GM21515 (cell line): ENCODE data around the gene MLH3.

Source experiments
- ATAC-seq: cut with Tn5 transposase; IDR thresholded peaks from one replicate; pipeline ENCODE4 v1.9.1; 2021; ENCODE audit not compliant: unreplicated experiment

Gene MLH3

DNA sequence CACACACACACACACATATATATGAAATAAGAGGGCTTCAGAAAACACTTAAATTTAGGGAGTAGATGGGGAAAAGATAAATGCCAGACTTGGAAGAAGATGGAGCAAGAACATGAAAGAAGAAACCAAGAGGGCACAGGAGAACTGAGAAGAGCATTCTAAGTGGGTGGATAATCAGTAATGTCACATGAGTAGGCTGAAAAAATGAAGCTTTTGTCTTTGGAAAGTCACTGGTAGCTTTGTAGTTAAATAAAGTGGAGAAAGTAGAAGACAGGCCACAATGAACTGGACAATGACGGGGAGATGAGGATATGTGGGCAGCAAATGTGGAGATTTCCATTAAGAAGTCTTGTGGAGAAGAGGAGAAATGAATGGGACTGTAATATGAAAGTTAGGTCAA is 15.9 kb upstream of the MLH3 start:
- no peak for ATAC-seq

DNA sequence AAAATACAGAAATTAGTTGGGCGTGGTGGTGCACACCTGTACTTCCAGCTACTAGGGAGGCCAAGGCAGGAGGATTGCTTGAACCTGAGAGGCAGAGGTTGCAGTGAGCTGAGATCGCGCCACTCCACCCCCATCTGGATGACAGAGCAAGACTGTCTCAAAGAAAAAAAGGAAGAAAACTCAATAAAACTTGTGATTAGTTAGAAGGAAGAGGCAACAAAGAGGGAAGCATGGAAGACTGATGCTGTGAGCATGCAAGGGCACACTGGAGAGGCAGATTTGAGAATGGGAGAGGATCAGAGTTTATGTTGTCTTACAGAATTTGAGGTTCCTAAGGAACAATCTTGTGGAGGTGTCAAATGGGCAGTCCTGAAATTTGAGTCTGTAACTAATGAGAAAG is 15.4 kb upstream of the MLH3 start:
- no peak for ATAC-seq

DNA sequence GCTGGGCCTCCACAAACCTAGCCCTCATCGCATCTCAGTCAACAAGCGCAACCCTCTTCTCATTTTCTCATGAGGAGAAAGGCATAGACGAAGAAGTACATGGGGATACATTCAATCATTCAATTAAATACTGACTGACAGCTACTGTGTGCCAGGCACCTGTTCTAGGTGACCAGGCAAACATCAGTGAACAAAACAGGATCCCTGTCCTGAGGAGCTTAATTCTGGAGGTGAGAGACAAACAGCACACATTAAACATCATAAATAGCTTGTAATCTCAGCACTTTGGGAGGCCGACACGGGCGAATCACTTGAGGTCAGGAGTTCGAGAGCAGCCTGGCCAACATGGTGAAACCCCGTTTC is 12.9 kb upstream of the MLH3 start:
- ATAC-seq, result no peak

DNA sequence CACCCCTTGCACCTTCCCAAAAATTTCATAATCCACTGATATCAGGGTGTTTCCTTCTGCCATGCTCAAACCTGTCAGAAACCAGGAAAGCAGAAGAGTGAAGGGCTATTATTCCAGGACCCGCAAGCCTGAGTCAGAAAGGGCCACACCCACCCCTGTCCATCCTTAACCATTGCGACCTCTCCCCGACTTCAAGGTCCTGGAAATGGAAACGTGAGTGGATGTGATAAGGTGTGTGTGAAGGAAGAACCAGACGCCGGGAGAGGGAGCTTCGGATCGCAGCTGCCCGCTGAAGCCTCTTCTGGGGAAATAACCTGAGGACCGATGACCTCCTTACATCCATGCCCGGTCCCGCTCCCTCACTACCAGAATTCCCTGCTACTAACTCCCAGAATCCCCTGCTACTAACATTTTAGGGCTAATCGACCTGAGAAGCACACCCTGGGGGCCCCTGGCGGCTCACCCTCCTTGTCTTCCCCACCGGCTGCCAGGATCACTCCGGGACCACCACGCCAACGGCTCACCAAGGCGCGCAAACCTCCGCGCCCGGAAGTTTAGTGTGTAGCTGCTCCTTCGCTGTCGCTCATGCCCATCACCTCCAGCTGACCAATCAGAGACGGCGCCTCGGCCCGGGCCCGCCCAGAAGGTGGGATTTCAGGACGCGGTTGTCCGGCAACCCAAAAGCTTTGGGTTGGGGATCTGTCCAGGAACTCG is 12.4 kb upstream of the MLH3 start, which contains the start of gene ACYP1:
TSS of gene ACYP1 (minus strand) at position 534 of the 714 bp plus-strand sequence. CDS start at position 63, 471 bp downstream.
- ATAC-seq, result peak; percentile 94

DNA sequence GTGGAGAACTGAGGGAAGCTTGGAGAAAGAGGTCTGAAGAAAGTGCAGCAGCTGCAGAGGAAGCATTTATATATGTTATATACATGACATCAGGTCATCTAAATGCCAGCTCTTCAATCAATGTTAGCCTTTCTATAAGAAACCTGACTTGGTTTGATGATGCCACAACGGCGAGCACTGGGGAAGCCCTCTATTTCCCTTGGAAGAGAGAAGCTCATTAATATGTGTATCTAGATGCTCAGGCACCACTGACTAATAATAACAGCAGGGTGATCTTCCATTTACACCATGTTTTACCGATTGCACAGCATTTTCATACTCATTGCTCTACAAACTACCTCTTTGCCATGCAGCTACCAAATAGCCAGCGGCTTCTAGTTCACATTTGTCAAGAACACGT is 11.7 kb upstream of the MLH3 start:
- ATAC-seq, result no peak

DNA sequence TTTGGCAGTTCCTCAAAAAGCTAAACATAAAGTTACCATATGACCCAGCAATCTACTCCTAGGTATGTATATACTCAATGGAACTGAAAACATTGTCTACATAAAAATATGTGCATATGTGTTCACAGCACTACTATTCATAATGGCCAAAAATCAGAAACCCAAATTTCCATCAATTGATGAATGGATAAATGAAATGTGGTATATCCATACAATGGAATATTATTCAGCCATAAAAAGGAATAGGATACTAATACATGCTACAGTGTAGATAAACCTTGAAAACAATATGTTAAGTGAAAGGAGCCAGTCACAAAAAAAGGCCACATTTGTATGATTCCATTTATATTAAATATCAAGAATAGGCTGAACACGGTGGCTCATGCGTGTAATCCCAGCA is 9.2 kb upstream of the MLH3 start:
- no peak for ATAC-seq

DNA sequence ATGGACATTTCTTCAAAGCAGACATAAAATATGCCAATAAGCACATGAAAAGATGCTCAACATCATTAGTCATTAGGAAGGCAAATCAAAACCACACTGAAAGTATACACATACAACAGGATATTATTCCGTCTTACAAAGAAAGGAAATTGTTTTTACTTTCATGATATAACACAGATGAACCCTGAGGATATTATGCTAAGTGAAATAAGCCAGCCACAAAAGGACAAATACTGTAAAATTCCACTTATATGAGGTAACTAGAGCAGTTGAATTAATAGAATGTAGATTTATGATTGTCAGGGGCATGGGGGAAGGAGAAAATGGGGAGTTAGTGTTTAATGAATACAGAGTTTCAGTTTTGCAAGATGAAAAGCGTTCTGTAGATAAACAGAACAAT is 8.4 kb upstream of the MLH3 start:
- ATAC-seq, result no peak

DNA sequence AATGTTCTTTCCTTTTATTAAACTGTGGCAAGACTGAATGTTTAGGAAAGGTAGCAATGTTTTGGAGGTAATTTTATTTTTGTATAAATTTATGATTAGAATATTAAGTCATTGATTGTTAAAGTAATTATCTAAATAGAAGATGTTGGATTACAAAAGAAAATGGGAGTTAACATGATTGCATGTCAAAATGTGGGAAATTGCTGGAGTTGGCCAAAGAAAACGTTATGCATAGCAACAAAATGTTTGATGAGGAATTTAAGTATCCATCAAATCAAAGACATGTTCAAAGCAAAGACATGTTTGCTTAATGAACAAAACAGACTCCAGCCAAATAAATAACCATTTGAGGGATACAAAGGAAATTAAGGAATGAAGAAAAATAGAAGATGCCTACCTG is 3.2 kb upstream of the MLH3 start:
- ATAC-seq, result no peak

DNA sequence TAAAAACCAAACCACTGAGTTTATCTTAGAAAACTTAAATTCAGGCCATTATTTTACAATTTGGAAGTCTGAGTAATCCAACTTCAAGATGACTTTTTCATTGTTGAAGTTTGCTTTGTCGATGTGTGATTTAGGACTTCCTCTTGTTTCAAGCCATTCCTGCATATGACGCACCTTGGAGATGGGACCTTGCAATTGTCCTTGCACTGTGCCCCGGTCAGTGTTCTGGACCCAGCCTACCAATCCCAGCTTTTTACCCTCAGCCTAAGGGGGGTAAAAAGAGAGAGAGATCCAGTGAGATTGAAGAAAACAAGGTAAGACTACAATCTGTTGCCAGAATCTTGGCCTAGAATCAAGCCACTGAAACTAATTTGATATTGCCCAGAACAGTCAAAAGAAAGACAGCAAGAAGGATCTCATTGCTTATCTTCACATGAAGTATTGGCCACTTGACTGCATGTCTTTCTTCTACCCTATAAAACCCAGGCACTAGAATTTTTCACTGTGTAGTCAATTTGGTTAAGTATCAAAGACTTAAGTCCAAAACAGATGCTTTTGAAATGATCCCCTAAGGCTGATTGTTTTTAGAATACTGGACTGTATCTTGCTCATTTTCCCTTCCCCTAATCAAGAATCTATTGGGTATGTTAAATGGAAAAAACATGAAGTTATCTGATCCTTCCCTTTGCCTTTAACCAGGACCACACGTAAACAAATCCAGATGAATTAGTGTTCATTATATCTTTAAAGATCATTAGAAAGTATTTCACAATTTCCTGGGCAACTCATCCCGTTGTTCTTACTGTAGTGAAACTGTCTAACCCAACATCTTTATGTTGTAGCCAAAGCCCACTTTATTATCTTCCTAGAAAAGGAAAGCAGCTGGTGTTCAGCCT is 2.4 kb upstream of the MLH3 start:
- no peak for ATAC-seq

DNA sequence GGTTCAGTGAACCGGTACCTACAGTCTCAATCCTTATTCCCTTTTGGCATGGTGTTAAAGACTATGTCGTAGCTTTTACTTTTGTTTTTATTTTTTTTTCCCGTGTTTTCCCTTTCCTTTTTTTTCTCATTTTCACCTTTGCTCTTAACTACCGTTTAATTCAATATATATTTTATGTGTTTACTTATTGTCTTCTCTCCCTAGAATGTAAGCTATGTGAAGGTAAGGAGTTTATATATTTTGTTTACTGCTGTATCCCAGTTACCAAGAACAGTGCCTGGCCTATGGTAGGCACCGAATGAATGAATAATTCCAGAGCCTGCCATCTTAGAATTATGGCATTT is 261 bp upstream of the MLH3 start:
- no peak for ATAC-seq

DNA sequence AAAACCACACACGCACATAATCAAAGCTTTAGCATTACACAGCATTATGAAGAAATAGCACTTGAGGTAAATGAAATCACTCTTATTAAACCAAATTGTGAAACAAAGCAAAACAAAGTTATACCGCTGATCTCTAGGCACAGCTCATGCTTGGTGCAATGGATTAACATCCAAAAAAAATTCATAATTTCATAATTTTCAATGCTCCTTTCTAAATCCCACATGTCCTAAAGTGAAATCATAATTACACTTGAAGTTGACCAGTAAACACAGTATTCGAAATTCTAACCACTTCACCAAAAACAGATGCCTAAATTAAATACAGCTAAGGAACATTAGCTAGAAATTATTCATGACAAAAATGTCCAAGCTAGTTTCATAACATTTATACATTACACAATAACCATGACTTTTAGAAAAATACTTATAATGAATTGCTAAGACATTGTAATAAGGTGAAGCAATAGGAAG is 1.5 kb downstream of the MLH3 start:
- no peak for ATAC-seq

DNA sequence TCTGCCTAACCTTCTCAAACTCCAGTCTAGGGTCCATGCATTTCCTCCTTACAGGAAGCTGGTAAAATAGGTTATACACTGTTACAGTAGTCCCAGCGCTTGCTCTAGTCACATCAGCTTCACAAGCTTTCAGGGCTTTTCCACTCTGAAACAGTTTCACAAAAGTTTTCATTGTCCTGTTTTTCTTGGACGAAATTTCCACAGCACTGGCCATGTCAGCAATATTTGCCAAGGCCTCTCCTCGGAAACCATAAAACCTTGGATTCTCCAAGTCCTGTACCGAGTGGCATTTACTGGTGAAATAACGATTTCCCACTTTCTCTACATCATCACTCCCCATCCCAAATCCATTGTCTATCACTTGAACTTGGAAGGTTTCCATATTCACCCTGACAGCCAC is 2.1 kb downstream of the MLH3 start:
- no peak for ATAC-seq

DNA sequence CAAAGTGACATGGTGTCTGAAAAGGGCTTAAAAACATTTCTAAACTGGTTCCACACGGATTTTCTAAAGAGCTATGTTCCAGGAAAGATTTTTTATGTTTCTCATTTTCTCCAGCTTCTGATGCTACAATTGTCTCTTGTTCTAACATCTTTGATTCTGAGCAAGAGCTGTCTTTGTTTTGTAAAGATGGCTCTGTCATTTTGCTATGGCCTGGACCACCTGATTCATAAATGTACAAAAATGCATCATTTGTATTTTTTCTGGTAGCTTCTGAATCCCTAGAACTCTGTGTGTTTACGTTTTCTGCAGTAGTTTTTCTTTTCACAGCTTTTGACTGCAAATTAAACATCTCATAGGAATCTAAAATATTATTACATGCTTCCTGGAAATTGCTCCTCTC is 3.2 kb downstream of the MLH3 start:
- no peak for ATAC-seq

DNA sequence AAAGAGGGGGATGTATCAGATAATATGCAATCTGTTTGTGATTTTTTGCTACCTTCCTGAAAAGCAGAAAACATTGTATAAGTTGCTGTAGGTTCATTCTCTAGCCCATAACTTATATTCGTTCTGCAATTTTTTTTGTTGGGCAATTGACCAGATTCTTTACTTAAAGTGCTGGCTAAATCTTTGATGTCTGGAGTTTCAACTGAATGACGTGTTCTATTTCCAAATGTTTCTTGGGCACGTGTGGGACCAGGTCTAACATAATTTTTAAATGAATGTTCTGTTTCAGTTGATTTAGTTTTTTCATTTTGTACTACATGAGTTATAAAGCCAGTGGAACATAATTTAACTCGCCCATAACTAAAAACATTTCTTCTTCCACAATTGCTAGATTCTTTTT is 3.8 kb downstream of the MLH3 start:
- no peak for ATAC-seq

DNA sequence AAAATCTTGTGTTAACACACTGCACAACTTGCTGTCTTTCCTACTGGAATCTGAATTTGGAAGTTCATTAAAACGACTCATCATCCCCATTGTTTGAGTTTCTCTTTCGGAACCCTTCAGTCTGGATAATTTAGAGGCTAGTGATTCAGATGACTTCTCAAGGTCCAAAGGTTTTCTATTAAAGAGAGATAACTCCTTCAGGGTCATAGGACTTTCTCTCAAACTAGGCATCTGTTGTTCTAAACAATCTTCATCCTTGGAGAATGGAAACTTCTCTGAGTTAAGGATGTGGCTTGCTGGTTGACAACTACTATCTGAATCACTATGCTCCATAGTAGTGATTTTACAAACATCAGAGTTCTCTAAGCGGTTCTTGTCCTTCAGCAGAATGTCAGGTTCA is 4.4 kb downstream of the MLH3 start:
- no peak for ATAC-seq

DNA sequence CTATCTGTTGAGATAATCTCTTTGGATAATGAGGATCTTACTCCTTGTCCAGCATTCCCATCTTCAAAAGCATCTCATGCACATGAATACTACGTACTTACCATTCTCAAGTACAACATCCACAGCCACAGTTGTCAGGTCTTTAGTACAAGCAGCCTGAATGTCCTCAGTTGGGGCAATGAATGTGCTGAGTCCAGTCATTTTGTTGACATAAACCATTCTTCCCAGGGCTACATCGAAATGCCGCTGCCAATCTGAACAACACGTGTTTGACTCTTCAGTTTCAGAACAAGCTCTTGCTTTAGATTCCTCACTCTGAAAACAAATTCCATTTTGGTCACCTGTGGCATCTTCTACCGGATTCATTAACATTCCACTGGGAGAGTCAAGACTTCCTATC is 5.0 kb downstream of the MLH3 start:
- ATAC-seq, result no peak

DNA sequence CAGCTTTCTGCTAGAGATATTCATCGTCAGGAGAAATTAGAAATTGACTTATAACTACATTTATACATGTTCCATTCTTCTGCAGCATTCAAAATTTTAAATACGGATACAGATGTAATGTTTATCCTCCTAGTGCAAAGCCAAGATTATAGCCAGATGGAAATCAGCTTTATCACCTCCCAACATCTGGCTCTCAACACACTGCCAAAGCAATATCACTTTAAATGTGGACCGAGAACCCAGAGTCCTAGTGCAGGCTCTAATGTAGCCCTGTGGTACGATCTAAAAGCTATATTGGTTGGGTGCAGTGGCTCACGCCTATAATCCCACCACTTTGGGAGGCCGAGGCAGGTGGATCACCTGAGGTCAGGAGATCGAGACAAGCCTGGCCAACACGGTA is 6.5 kb downstream of the MLH3 start:
- no peak for ATAC-seq

DNA sequence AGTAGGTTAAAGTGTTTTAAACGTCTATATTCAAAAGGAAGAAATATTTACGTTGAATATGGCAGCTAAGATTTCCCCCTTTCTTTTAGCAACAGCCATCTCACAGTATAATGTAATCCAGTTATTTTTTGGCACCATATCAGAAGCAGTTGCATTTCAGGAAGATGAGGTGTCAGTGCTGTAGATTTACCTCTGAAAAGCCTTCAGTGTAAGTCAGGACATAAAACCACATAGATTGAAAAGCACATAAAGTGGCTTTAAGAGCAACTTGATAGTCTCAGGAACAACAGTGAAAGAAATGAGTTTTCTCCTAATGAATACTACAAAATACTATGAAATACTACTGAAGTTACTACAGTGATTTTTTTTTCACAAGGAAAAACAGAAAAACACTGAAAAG is 6.9 kb downstream of the MLH3 start:
- ATAC-seq, result no peak

DNA sequence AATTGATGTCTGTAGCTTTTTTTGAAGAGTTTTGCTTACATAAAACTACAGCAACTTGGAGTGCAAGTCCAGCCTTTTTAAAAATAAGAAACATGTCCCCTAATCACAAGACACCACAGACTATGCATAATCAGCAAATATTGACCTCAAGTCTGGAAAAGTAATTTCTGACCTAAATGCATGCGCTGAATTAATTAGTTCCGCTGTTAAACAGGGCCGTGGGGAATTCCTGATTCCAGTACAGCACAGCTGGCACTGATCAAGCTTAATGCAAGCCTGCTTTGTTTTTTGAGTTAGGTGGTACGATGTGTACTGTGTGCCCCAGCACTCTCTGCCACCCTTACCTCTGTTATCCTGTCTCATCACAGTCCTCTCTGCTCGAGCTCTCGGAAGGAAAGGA is 9.2 kb downstream of the MLH3 start:
- ATAC-seq, result no peak

DNA sequence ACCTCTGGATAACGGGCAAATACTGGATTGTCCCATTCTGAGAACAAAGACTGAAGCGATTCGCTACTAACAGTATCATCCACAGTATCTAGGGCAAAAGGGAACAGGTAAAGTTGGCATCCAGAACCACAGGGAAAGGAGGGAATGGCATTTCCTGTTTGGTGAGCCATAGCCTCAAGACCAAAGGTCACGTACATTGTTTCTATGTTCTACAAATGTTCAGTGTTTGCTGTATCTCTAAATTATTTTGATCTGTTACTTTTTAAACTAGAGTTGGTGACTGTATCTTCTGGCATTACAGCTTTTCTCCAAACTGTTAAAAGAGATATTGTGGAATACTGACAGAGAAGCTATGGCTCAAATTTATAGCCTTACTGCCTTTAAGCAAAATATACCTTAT is 9.7 kb downstream of the MLH3 start:
- no peak for ATAC-seq

DNA sequence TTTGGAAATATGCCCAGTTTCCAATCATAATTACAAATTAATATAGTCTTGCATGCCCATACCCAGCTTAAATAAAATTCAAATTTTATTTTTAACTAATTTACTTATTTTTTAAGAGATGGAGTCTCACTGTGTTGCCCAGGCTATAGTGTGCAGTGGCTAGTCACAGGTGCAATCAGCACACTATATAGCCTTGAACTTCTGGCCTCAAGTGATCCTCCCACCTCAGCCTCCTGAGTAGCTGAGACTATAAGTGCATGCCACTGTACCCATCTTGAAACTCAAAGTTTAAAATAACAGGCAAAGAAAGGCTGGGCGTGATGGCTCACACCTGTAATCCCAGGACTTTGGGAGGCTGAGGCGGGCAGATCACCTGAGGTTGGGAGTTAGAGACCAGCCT is 10.3 kb downstream of the MLH3 start:
- no peak for ATAC-seq

DNA sequence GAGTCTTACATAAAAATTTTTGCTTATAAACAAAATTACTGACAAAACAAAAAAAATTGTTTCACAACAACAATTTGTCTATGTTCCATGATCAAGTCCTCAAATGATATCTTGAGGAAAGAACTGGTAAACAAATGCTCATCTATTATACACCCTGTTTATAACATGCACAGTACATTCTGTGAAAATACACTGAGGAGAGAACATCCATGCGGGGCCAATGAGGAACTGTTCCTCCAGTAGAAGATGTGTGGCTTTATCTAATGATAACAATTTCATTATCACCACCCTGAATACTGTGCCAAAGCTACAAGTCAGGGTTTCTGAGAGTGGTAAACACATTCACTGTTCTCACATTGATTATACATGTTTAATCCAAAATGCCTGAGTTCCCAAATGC is 10.8 kb downstream of the MLH3 start:
- no peak for ATAC-seq

DNA sequence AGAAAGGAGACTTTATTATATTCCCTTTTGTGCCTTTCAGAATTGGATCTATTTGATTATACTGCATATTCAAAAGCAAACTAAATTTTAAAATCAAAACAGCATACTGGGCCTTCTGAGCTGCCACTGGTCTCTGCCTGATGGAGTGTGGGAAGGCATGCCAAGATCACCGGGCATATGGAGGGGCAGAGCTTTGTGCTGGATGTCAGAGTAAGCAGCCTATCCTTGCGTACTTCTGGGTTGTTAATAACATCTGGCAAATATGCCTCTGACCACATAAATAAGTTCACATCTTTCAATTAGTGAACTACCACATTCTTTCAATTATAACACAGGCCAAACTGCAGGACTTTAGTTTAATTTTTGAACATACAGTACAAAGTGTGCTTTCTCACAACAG is 18.3 kb downstream of the MLH3 start:
- no peak for ATAC-seq
